Heart right ventricle (tissue), 16 donors: ENCODE results near the gene SLC16A1. TPM values are rescaled to one million over a fixed set of nuclear protein-coding genes. Genes with fewer than 3 reads are reported as not detected.
"Not testable (repeated sequence)": the region's sequence is repeated elsewhere in the genome, so short reads cannot be mapped to it uniquely, and the experiment has no call there.

Experiments used
- ATAC-seq, 8 donors: fragments of 200-7000 bp; cut with Tn5 transposase; one replicate each; pipeline ENCODE4 v1.9.1; 2020; ENCODE audit warnings: mild to moderate bottlenecking in 8 of 8, moderate library complexity in 8 of 8, moderate number of reproducible peaks in 1 of 8
- DNase-seq, 2 donors: peaks; one replicate each; pipeline ENCODE4 v3.0.0-alpha.2; 2020
- H3K27ac ChIP-seq, 10 donors: fragments of 200-600 bp; sonication (generic) in 2 of 10; one replicate each; pipeline versions ENCODE4 v1.5.0 to v1.8.0; 2020 to 2022; ENCODE audit warnings: mild to moderate bottlenecking in 3 of 10
- H3K27me3 ChIP-seq, 7 donors: fragments of 200-600 bp; one replicate each; pipeline ENCODE4 v1.8.0; 2021 to 2022; ENCODE audit warnings: mild to moderate bottlenecking in 2 of 7
- H3K36me3 ChIP-seq, 9 donors: fragments of 200-600 bp; sonication (generic) in 1 of 9; one replicate each; pipeline versions ENCODE4 v1.5.0 to v1.8.0; 2020 to 2022; ENCODE audit warnings: mild to moderate bottlenecking in 2 of 9
- H3K4me1 ChIP-seq, 9 donors: fragments of 200-600 bp; sonication (generic) in 1 of 9; one replicate each; pipeline versions ENCODE4 v1.5.0 to v1.8.0; 2020 to 2022; ENCODE audit warnings: mild to moderate bottlenecking in 4 of 9
- H3K4me3 ChIP-seq, 10 donors: fragments of 200-600 bp; sonication (generic) in 2 of 10; one replicate each; pipeline versions ENCODE4 v1.5.0 to v1.8.0; 2020 to 2022; ENCODE audit warnings: mild to moderate bottlenecking in 7 of 10, moderate library complexity in 2 of 10
- H3K9me3 ChIP-seq, 11 donors: fragments of 200-600 bp in 10 of 11; sonication (generic) in 2 of 11; one replicate each; pipeline versions ENCODE4 v1.5.0 to v1.8.0; 2013 to 2022; ENCODE audit warnings: mild to moderate bottlenecking in 2 of 11, control low read depth in 1 of 11, moderate library complexity in 1 of 11
- CTCF ChIP-seq, 9 donors: fragments of 200-600 bp; sonication (generic) in 2 of 9; IDR thresholded peaks; one replicate each; pipeline versions ENCODE4 v1.5.0 to v1.8.0; 2021 to 2022; ENCODE audit warnings: antibody characterized with exemption in 9 of 9, mild to moderate bottlenecking in 5 of 9, moderate library complexity in 1 of 9
- WGBS, 2 donors: extraction: QIAGEN DNeasy Blood & Tissue Kit; methylation state at CpG; one replicate each; pipeline ENCODE4 v1.1.7; 2013; ENCODE audit warnings: inconsistent platforms in 1 of 2; 5-methylcytosine and 5-hydroxymethylcytosine counted together
- intact Hi-C, 10 donors: fragments of 100-400 bp; cut with DNase I; formaldehyde crosslinking; loops; one replicate each; pipeline versions ENCODE4 v1.11.1 to v1.14.2; 2022
- polyA plus RNA-seq, 2 donors: library from polyadenylated mRNA; stranded (reverse); fragments of 200-250 nt; gene quantifications; one replicate each; pipeline ENCODE4 v1.2.3, GENCODE V29; 2013
- total RNA-seq, 10 donors: library from RNA; stranded (reverse); fragmentation: NEBNext Ultra II Directional in 3 of 10; extraction: Animal tissue kit (Norgen Biotek cat#: 25700) in 3 of 10; gene quantifications; one replicate each; pipeline versions ENCODE4 v1.2.1 to v1.2.4, GENCODE V29; 2021 to 2023
- donor health status: Arrhythmogenic right ventricular cardiomyopathy.
- donor health status: ischemic (EF 13 %, LVEDD 7.1; RV severe dilation, severe dysfunction).
- donor health status: healthy with polysubstance abuse.
- donor health status: DM: no; HTN: yes; CAD: no.
- donor health status: DM: no; HTN: no; CAD: no.
- donor health status: ischemic (EF 25% LVEDD 6.9; RV normal size, moderate dysfunction).
- donor health status: ischemic (EF 25% LVEDD 5.7; RV mildly dilated, moderate dysfunction).
- donor health status: healthy.
- donor health status: DM: yes; HTN: yes; CAD: no.
- donor health status: Ischemic cardiomyopathy.
- donor health status: ischemic (EF 35%, LVEDD 5.7; RV mildly dilated, moderate dysfunction).
- donor health status: nonischemic (EF 11% LVEDD 7.7; RV severe dilation, severe dysfunction).
- donor health status: DM: yes; HTN: yes; CAD: no.
- donor health status: PGD.
- donor health status: ischemic (EF 29% LVEDD 5.4; RV normal size, mild dysfunction).
- donor health status: nonischemic (EF 23%, LVEDD 6.1; RV moderate dilation, normal function).

The SLC16A1 gene
- total and polyA plus RNA-seq, 12 donors: 43.9 to 193 (median 148) TPM

GRCh38 chr1:112985123-112985522 is 29.1 kb upstream of the SLC16A1 start:
- Histone ChIP-seq H3K4me1 (peaks cover 2 to 53% (median 24%) of the 10 kb centered on the region in 9 donors), H3K27ac (peak overlapping the region in 5 of 10 donors; percentile 17 to 89 (median 29)), H3K27me3 (no peaks in the 10 kb centered on the region), H3K36me3 (no peaks in the 10 kb centered on the region), H3K4me3 (no peak overlapping the region), H3K9me3 (no peaks in the 10 kb centered on the region)
- TF ChIP-seq CTCF (IDR thresholded peaks at IDR 0.05): no peak
- DNase-seq (no peak), ATAC-seq (no peak)
- 83 to 87% methylated on average over 2 of the region's 2 CpGs for WGBS, 2 donors
- intact Hi-C loops: no loop called here

- 56 to 58% methylated on average over 6 of the region's 6 CpGs for WGBS, 2 donors
- DNase-seq (no peak), ATAC-seq (peak in 5 of 8 donors; percentile 25 to 53 (median 43))
- Histone ChIP-seq H3K27ac (peak overlapping the region; percentile 26 to 90 (median 83)), H3K4me1 (peaks cover 2 to 58% (median 24%) of the 10 kb centered on the region in 9 donors), H3K27me3 (no peaks in the 10 kb centered on the region), H3K36me3 (no peaks in the 10 kb centered on the region), H3K4me3 (no peak overlapping the region), H3K9me3 (no peaks in the 10 kb centered on the region)
- intact Hi-C loops: no loop called here
- TF ChIP-seq CTCF (IDR thresholded peaks at IDR 0.05): no peak
Measured at GRCh38 chr1:112983537-112984131, 27.6 kb upstream of the SLC16A1 start.

GRCh38 chr1:112982853-112983536 is 27.0 kb upstream of the SLC16A1 start:
- Histone ChIP-seq H3K9me3 (no peaks in the 10 kb centered on the region), H3K27me3 (no peaks in the 10 kb centered on the region), H3K4me1 (peaks cover 2 to 59% (median 24%) of the 10 kb centered on the region in 9 donors), H3K36me3 (no peaks in the 10 kb centered on the region), H3K27ac (peak overlapping the region; percentile 26 to 90 (median 83)), H3K4me3 (no peak overlapping the region)
- WGBS, 2 donors: 25 to 28% methylated on average over 5 of the region's 5 CpGs
- intact Hi-C loops: no loop called here
- ATAC-seq (peak; percentile 85 to 97 (median 94)), DNase-seq (peak in 1 of 2 donors; percentile 53)
- TF ChIP-seq CTCF (IDR thresholded peaks at IDR 0.05): no peak

- H3K36me3 ChIP-seq: no peaks in the 10 kb centered on the region
- TF ChIP-seq CTCF (IDR thresholded peaks at IDR 0.05): no peak
- H3K27me3 ChIP-seq: no peaks in the 10 kb centered on the region
- H3K27ac ChIP-seq: peak overlapping the region; percentile 26 to 90 (median 83)
- ATAC-seq (no peak), DNase-seq (no peak)
- no peaks in the 10 kb centered on the region for H3K9me3 ChIP-seq
- no peak overlapping the region for H3K4me3 ChIP-seq
- intact Hi-C loops: no loop called here
- H3K4me1 ChIP-seq: peaks cover 2 to 61% (median 24%) of the 10 kb centered on the region in 9 donors
- 80 to 86% methylated on average over 2 of the region's 2 CpGs for WGBS, 2 donors
Measured at GRCh38 chr1:112982328-112982727, 26.3 kb upstream of the SLC16A1 start.

- H3K36me3 ChIP-seq, H3K4me3 ChIP-seq, H3K27me3 ChIP-seq, ATAC-seq, DNase-seq, intact Hi-C loops, H3K9me3 ChIP-seq: not testable (repeated sequence)
- WGBS, 2 donors: 95 to 97% methylated on average over 8 of the region's 8 CpGs
- H3K4me1 ChIP-seq: peaks cover 2 to 61% (median 24%) of the 10 kb centered on the region in 9 donors
- H3K27ac ChIP-seq: peak overlapping the region in 8 of 10 donors; percentile 71 to 90 (median 85)
Measured at GRCh38 chr1:112981834-112982233, 25.8 kb upstream of the SLC16A1 start.
